ENCODE data around the gene MIR17HG. TPM values are rescaled to one million over a fixed set of nuclear protein-coding genes. Genes with fewer than 3 reads are reported as not detected.
A peak's percentile ranks its signal among the peaks of the same experiment; 100 is the strongest.
"Not testable (repeated sequence)": the region's sequence is repeated elsewhere in the genome, so short reads cannot be mapped to it uniquely, and the experiment has no call there.

Gene MIR17HG
- total RNA-seq, 1 donor from 2014 or later, result 3.1 TPM

DNA sequence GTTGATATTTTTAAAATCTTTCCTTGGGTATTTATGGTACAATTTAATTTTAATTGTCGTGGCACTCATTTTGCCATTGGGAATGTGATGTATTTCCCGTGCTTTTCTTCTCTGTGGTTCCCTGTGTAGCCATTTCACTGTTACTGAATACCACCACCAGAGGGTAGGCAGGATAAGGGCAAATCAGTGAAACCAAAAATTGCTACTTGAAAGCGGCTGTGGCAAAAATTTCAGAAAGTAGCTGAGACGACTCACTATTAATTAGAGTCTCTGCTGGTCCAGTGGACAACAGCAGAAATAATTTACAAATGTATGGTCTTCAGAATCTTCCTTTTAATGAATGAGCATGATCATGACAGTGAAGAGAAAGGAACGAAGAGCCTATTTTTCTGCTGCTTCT, 34.4 kb upstream of the MIR17HG start:
- peak; percentile 57 for TF ChIP-seq CTCF (IDR thresholded peaks at IDR 0.05)
- H3K9me3 Mint-ChIP-seq (ENCODE audit: unreplicated experiment), result no peaks in the 10 kb centered on the region
- no peaks in the 10 kb centered on the region for H3K36me3 Mint-ChIP-seq (ENCODE audit: unreplicated experiment)
- H3K4me3 Mint-ChIP-seq (ENCODE audit: unreplicated experiment), result no peak overlapping the region
- no peak overlapping the region for H3K27ac Mint-ChIP-seq (ENCODE audit: unreplicated experiment)
- H3K4me1 Mint-ChIP-seq (ENCODE audit: unreplicated experiment), result peaks cover 3% of the 10 kb centered on the region
- H3K27me3 Mint-ChIP-seq (ENCODE audit: unreplicated experiment), result peaks cover 15% of the 10 kb centered on the region
- DNase-seq (ENCODE audit: extremely low spot score, unreplicated experiment), result no peak

- TF ChIP-seq CTCF (IDR thresholded peaks at IDR 0.05), result no peak
- Mint-ChIP-seq H3K9me3 (ENCODE audit: unreplicated experiment) (no peaks in the 10 kb centered on the region), H3K4me1 (ENCODE audit: unreplicated experiment) (peaks cover 3% of the 10 kb centered on the region), H3K36me3 (ENCODE audit: unreplicated experiment) (no peaks in the 10 kb centered on the region), H3K27me3 (ENCODE audit: unreplicated experiment) (peaks cover 15% of the 10 kb centered on the region), H3K27ac (ENCODE audit: unreplicated experiment) (no peak overlapping the region), H3K4me3 (ENCODE audit: unreplicated experiment) (no peak overlapping the region)
- DNase-seq (ENCODE audit: extremely low spot score, unreplicated experiment), result no peak
Observed at GRCh38 chr13:91313581-91313980, 33.9 kb upstream of the MIR17HG start.

GRCh38 chr13:91314888-91315287, 32.6 kb upstream of the MIR17HG start:
- no peak for TF ChIP-seq CTCF (IDR thresholded peaks at IDR 0.05)
- Mint-ChIP-seq H3K4me3 (ENCODE audit: unreplicated experiment) (no peak overlapping the region), H3K27ac (ENCODE audit: unreplicated experiment) (no peak overlapping the region), H3K27me3 (ENCODE audit: unreplicated experiment) (peaks cover 17% of the 10 kb centered on the region), H3K4me1 (ENCODE audit: unreplicated experiment) (peaks cover 3% of the 10 kb centered on the region), H3K36me3 (ENCODE audit: unreplicated experiment) (no peaks in the 10 kb centered on the region), H3K9me3 (ENCODE audit: unreplicated experiment) (no peaks in the 10 kb centered on the region)
- DNase-seq (ENCODE audit: extremely low spot score, unreplicated experiment), result no peak

- Mint-ChIP-seq H3K4me1 (ENCODE audit: unreplicated experiment) (no peaks in the 10 kb centered on the region), H3K27ac (ENCODE audit: unreplicated experiment) (no peak overlapping the region)
Observed at GRCh38 chr13:91318886-91319285, 28.6 kb upstream of the MIR17HG start.

GRCh38 chr13:91319996-91320395, 27.5 kb upstream of the MIR17HG start:
- TF ChIP-seq CTCF (IDR thresholded peaks at IDR 0.05), result no peak
- H3K4me3 Mint-ChIP-seq (ENCODE audit: unreplicated experiment), result no peak overlapping the region
- H3K9me3 Mint-ChIP-seq (ENCODE audit: unreplicated experiment), result no peaks in the 10 kb centered on the region
- no peak overlapping the region for H3K27ac Mint-ChIP-seq (ENCODE audit: unreplicated experiment)
- DNase-seq (ENCODE audit: extremely low spot score, unreplicated experiment), result no peak
- peaks cover 35% of the 10 kb centered on the region for H3K27me3 Mint-ChIP-seq (ENCODE audit: unreplicated experiment)
- no peaks in the 10 kb centered on the region for H3K36me3 Mint-ChIP-seq (ENCODE audit: unreplicated experiment)
- H3K4me1 Mint-ChIP-seq (ENCODE audit: unreplicated experiment), result no peaks in the 10 kb centered on the region

More at GRCh38 chr13:91318886-91319285, 28.6 kb upstream of the MIR17HG start:
- no peak overlapping the region for H3K4me3 Mint-ChIP-seq (ENCODE audit: unreplicated experiment)
- H3K27me3 Mint-ChIP-seq (ENCODE audit: unreplicated experiment), result peaks cover 32% of the 10 kb centered on the region
- DNase-seq (ENCODE audit: extremely low spot score, unreplicated experiment), result no peak
- TF ChIP-seq CTCF (IDR thresholded peaks at IDR 0.05), result no peak
- no peaks in the 10 kb centered on the region for H3K36me3 Mint-ChIP-seq (ENCODE audit: unreplicated experiment)
- no peaks in the 10 kb centered on the region for H3K9me3 Mint-ChIP-seq (ENCODE audit: unreplicated experiment)

- H3K4me1 Mint-ChIP-seq (ENCODE audit: unreplicated experiment); H3K4me3 Mint-ChIP-seq (ENCODE audit: unreplicated experiment); H3K27ac Mint-ChIP-seq (ENCODE audit: unreplicated experiment); DNase-seq (ENCODE audit: extremely low spot score, unreplicated experiment); H3K36me3 Mint-ChIP-seq (ENCODE audit: unreplicated experiment); H3K9me3 Mint-ChIP-seq (ENCODE audit: unreplicated experiment): not testable (repeated sequence)
- H3K27me3 Mint-ChIP-seq (ENCODE audit: unreplicated experiment), result peaks cover 34% of the 10 kb centered on the region
Observed at GRCh38 chr13:91320990-91321389, 26.5 kb upstream of the MIR17HG start.
